ENCODE data around the gene KLC4. TPM values are rescaled to one million over a fixed set of nuclear protein-coding genes. Genes with fewer than 3 reads are reported as not detected.
A peak's percentile ranks its signal among the peaks of the same experiment; 100 is the strongest.

The KLC4 gene
- total and polyA plus RNA-seq, 9 of the 15 experiments (the other 6 are each of a cell fraction or from before 2014, with no cell fraction given), result 1.7 to 16.2 (median 7.7) TPM

- TF ChIP-seq STAT5B (CRISPR knock-in tag; IDR thresholded peaks at IDR 0.05), result no peak
- no peak for TF ChIP-seq E2F6 (IDR thresholded peaks at IDR 0.05; ENCODE audit: borderline replicate concordance in 1 of 2, extremely low read depth in 1 of 2, insufficient read depth in 1 of 2, insufficient read length in 1 of 2, low read depth in 1 of 2, low read length in 1 of 2, poor library complexity in 1 of 2, severe bottlenecking in 1 of 2)
- no peak for TF ChIP-seq CBX1 (IDR thresholded peaks at IDR 0.05; ENCODE audit: low read depth)
- TF ChIP-seq ZNF23 (CRISPR knock-in tag; IDR thresholded peaks at IDR 0.05), result no peak
- TF ChIP-seq ZNF717 (CRISPR knock-in tag; IDR thresholded peaks at IDR 0.05), result no peak
- no peak for TF ChIP-seq ZNF224 (CRISPR knock-in tag; IDR thresholded peaks at IDR 0.05)
- TF ChIP-seq XRCC5 (IDR thresholded peaks at IDR 0.05; ENCODE audit: low read depth, low read length), result no peak
- no peak for TF ChIP-seq TEAD4 (IDR thresholded peaks at IDR 0.05; ENCODE audit: low read length)
- no peak for TF ChIP-seq TEAD4 (CRISPR knock-in tag; IDR thresholded peaks at IDR 0.05; ENCODE audit: borderline replicate concordance)
- no peak for TF ChIP-seq RFX7 (CRISPR knock-in tag; IDR thresholded peaks at IDR 0.05)
- no peak for TF ChIP-seq SRSF3 (IDR thresholded peaks at IDR 0.05; ENCODE audit: insufficient read depth, low read length)
- no peak for TF ChIP-seq ZNF740 (CRISPR knock-in tag; IDR thresholded peaks at IDR 0.05)
- no peak for TF ChIP-seq ZNF740 (tag; IDR thresholded peaks at IDR 0.05)
- TF ChIP-seq ESRRB (CRISPR knock-in tag; IDR thresholded peaks at IDR 0.05; ENCODE audit: borderline replicate concordance), result no peak
- TF ChIP-seq TCF3 (CRISPR knock-in tag; IDR thresholded peaks at IDR 0.05), result no peak
- TF ChIP-seq ZBTB43 (CRISPR knock-in tag; IDR thresholded peaks at IDR 0.05), result no peak
- peak; percentile 10; the same call in 1 of the 2 replicates for TF ChIP-seq FOXP1 (CRISPR knock-in tag; IDR thresholded peaks at IDR 0.05)
- TF ChIP-seq ERF (CRISPR knock-in tag; IDR thresholded peaks at IDR 0.05), result no peak
- TF ChIP-seq GTF3C2 (IDR thresholded peaks at IDR 0.05; ENCODE audit: borderline replicate concordance, extremely low read depth, insufficient read length), result no peak
Observed at GRCh38 chr6:43060034-43060754, 763 bp downstream of the KLC4 start (continued).
